Measurements from ENCODE around the gene HOXA5.

- TF ChIP-seq POLR2A (IDR thresholded peaks at IDR 0.05) = no peak
- TF ChIP-seq, protein P1, sequence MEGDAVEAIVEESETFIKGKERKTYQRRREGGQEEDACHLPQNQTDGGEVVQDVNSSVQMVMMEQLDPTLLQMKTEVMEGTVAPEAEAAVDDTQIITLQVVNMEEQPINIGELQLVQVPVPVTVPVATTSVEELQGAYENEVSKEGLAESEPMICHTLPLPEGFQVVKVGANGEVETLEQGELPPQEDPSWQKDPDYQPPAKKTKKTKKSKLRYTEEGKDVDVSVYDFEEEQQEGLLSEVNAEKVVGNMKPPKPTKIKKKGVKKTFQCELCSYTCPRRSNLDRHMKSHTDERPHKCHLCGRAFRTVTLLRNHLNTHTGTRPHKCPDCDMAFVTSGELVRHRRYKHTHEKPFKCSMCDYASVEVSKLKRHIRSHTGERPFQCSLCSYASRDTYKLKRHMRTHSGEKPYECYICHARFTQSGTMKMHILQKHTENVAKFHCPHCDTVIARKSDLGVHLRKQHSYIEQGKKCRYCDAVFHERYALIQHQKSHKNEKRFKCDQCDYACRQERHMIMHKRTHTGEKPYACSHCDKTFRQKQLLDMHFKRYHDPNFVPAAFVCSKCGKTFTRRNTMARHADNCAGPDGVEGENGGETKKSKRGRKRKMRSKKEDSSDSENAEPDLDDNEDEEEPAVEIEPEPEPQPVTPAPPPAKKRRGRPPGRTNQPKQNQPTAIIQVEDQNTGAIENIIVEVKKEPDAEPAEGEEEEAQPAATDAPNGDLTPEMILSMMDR (IDR thresholded peaks at IDR 0.05) = no peak
Observed at GRCh38 chr7:27117887-27118491, 25.5 kb downstream of the HOXA5 start.
